NOMO-1 (cell line): ENCODE measurements around the gene YBEY.
A peak's percentile ranks its signal among the peaks of the same experiment; 100 is the strongest.

ENCODE experiments used
- DNase-seq, 2 experiments: peaks; one replicate each; lab custom pipeline; 2025; ENCODE audit not compliant: unreplicated experiment in 2 of 2; lab: John Stamatoyannopoulos, UW

YBEY gene

GRCh38 chr21:46264046-46264689, 22.0 kb upstream of the YBEY start:
- DNase-seq: no peak

GRCh38 chr21:46264690-46265144, 21.4 kb upstream of the YBEY start:
- DNase-seq: no peak

- DNase-seq: no peak
Observed at GRCh38 chr21:46265736-46266525, 20.2 kb upstream of the YBEY start.

GRCh38 chr21:46266946-46267345, 19.2 kb upstream of the YBEY start:
- DNase-seq: no peak

- DNase-seq: no peak
Observed at GRCh38 chr21:46268371-46268770, 17.8 kb upstream of the YBEY start.

- no peak for DNase-seq
Observed at GRCh38 chr21:46269466-46269865, 16.7 kb upstream of the YBEY start.

- DNase-seq: no peak
Observed at GRCh38 chr21:46273341-46273740, 12.8 kb upstream of the YBEY start.

- DNase-seq: no peak
Observed at GRCh38 chr21:46274797-46275390, 11.2 kb upstream of the YBEY start.

- DNase-seq: peak in 1 of 2 experiments; percentile 56
Observed at GRCh38 chr21:46284077-46284644, 2.0 kb upstream of the YBEY start.

- no peak for DNase-seq
Observed at GRCh38 chr21:46284733-46285132, 1.4 kb upstream of the YBEY start.

GRCh38 chr21:46285206-46285661, 908 bp upstream of the YBEY start, which contains the start of gene MCM3AP:
Gene MCM3AP, minus strand, starts transcription at chr21:46285611. Its CDS starts 325 bp downstream, at chr21:46285286.
- peak in 1 of 2 experiments; percentile 8 for DNase-seq

GRCh38 chr21:46286648-46287002, 483 bp downstream of the YBEY start:
- peak in 1 of 2 experiments; percentile 66 for DNase-seq

GRCh38 chr21:46287541-46287940, 1.4 kb downstream of the YBEY start:
- no peak for DNase-seq

- no peak for DNase-seq
Observed at GRCh38 chr21:46289655-46290179, 3.6 kb downstream of the YBEY start.

- no peak for DNase-seq
Observed at GRCh38 chr21:46291561-46291960, 5.4 kb downstream of the YBEY start.

GRCh38 chr21:46294647-46295176, 8.6 kb downstream of the YBEY start:
- DNase-seq: no peak

GRCh38 chr21:46295177-46295770, 9.1 kb downstream of the YBEY start:
- DNase-seq: no peak

GRCh38 chr21:46295996-46296752, 10.0 kb downstream of the YBEY start:
- DNase-seq: peak; percentile 61 to 70

GRCh38 chr21:46297338-46298271, 11.5 kb downstream of the YBEY start:
- no peak for DNase-seq
